ENCODE data around the gene WHRN. TPM values are rescaled to one million over a fixed set of nuclear protein-coding genes. Genes with fewer than 3 reads are reported as not detected.

The WHRN gene
- total RNA-seq = 1 to 10 TPM in 3 of 4 donors, under 1 TPM in 1; 0.82 to 4.1 (median 2.3) TPM

DNA sequence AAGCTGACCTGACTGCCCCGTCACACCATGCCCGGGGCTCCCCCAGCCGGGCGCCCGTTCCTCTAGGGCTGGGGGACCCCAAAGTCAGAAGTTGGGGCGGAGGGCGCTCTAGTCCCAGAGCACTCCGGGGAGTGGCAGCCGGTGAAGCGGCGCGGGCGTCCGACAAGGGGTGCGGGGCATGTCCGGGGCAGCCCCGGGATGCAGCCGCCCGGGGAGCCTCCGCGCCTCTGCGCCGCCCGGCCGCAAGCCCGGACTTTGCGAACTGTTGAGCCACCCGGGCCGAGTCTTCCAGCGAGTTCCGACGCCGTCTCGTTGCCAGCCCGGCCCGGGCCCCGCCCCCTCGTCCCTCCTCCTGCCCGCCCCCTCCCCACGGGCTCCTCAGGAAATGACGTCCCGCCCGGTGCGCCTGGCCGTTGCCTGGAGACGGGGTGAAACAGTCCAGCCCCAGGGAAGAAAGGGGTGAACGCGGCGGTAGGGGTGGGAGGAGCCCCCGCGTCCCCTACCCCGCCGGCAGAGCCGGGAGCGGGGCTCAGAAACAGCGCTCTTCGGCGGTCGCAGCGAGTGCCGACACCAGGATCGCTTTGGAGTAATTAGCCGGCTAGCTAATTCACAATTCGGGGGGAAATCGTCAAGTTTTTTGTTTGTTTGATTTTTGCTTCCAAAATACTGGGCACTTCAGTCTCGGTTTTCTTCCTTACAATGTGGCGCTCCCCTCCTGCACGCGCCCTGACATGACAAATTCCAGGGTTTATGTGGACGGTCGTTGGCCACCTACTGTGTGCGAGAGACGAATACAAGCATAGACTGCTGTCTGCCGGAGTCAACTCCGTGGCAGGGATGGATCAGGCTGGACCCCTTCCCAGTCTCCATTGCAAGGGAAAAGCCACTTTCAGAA is at the start of gene WHRN:
TSS of gene WHRN (minus strand) at position 287 of the 895 bp plus-strand sequence. CDS start 672 bp downstream, outside the sequence.
- TF ChIP-seq, protein P1, sequence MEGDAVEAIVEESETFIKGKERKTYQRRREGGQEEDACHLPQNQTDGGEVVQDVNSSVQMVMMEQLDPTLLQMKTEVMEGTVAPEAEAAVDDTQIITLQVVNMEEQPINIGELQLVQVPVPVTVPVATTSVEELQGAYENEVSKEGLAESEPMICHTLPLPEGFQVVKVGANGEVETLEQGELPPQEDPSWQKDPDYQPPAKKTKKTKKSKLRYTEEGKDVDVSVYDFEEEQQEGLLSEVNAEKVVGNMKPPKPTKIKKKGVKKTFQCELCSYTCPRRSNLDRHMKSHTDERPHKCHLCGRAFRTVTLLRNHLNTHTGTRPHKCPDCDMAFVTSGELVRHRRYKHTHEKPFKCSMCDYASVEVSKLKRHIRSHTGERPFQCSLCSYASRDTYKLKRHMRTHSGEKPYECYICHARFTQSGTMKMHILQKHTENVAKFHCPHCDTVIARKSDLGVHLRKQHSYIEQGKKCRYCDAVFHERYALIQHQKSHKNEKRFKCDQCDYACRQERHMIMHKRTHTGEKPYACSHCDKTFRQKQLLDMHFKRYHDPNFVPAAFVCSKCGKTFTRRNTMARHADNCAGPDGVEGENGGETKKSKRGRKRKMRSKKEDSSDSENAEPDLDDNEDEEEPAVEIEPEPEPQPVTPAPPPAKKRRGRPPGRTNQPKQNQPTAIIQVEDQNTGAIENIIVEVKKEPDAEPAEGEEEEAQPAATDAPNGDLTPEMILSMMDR (IDR thresholded peaks at IDR 0.05; ENCODE audit: low read depth) = no peak

DNA sequence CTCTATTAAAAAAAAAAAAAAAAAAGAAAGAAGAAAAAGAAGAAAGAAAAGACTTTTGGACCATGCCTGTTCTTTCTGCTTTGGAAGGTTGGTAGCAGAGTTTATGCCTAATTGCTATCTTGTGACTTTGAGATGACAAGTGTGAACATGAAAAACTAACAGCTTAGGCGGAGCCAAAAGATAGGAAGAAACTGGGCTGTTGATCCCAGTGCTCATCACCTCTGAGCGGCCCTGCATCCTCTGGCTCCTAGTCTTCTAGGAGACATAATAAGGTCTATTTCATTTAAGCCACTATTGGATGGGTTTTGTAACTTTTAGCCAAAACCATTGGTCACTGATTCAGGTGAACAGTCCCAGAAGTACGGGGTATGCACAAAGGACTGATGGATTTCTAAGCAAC is 47.9 kb upstream of the WHRN start:
- TF ChIP-seq, protein P1 (IDR thresholded peaks at IDR 0.05; ENCODE audit: low read depth) = no peak

DNA sequence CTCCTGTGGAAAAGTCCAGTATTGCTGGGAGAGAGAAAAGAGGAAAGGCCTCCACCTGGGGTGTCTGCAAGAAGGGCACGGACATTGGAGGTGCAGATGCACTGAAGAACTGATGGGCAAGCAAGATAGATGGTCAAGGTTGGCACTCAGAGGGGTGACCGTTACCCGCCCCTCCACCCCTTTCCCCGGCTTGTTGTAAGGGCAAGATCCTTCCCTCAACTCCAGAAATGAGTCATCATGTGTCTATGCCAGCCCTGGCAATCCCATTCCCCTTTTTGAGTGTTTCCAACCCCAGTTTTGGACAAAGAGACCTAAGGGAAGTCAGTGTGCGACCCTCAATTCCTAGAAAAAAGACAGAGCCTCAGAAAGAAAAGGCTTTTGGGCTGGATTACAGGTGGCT is 47.4 kb upstream of the WHRN start:
- TF ChIP-seq, protein P1 (IDR thresholded peaks at IDR 0.05; ENCODE audit: low read depth) = no peak

DNA sequence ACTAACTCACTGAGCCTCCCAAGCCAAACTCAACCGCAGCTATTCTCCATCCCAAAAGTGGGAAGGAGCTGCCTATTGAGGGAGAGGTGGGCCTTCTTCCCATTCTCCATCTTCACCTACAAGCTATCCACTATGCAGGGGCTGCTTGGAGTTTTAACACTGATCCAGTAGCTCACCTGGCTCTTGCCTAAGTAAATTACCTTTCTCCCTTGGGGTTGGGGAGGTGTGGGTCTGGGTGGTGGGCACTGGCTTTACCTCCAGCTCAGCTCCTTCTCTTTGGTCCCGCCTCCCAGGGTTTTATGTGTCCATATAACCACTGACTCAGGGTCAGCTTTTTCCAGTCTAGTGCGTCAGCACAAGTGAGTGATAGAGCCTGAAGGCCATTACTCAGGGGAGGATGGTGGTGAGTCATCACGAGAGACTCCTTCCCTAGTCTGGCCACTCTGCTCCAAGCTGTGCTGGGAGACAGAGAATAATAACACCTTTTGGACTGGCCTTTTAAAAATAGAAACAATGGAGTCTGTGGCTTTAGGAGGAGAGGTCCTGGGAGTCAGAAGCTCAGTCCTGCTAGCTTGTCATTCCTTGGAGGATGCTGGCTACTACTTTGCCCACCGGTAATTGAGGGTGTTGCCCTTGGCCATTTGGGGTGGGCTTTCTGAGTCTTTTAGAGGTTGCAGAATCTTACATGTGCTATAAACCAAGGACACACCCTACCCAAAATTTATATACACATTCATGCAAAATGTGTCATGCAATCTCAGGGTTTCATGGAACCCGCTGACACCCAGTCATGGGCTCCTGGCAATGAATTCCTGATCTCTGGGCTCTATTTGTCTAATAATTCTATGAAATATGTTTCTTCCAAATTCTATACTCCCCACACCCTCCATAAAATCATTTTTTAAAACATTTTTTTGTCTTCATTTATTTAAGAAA is 46.7 kb upstream of the WHRN start:
- TF ChIP-seq, protein P1 (IDR thresholded peaks at IDR 0.05; ENCODE audit: low read depth) = no peak

DNA sequence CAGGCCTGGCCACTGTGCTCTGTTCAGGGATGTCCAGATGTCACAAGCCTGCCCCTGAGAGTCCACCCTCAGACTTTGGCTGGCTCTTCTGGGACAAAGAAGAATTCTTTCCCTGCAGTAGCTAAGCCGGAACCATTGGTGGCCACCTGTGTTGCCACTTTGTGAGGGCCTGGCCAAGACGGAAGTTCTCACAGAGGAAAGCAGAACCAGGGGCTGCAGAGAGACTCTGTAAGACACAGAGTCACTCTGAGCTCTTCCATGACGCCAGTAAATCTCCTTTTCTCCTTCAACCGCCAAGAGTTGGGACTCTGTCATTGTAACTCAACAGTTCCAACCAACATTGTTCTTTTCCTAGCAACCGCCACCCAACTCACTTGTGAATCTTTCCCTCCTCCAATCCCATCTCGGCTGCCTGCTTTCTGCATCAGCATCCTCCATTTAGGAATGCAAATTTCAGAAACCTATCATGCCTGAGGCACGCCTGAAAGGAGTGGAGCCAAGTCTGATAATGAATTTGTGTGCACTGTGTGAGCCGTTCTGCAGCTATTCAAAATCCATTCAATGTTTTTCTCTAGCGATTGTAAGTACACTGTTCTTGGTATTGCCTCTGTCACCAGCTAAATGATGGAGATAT is 44.5 kb upstream of the WHRN start:
- TF ChIP-seq, protein P1 (IDR thresholded peaks at IDR 0.05; ENCODE audit: low read depth) = no peak

DNA sequence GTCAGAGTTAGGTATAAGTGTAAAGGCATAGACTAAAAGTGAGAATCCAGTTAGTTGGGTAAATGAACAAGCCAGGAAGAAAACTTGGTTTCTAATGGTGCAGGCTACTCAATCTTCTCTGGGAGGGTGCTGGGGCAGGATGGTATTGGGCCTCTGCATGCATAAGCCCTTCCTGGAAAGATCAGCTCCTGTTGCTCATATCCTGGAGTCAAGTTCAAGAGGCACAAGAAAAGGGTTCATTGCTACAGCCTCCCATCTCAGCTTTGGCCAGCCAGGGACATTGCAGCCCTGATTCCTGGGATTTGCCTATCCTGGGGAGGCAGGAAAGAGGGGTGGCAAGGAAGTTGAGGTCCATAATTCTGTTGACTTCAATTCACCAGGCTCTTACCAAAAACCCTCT is 41.6 kb upstream of the WHRN start:
- TF ChIP-seq, protein P1 (IDR thresholded peaks at IDR 0.05; ENCODE audit: low read depth) = no peak
